ENCODE data around the gene CRYBA1. TPM values are rescaled to one million over a fixed set of nuclear protein-coding genes. Genes with fewer than 3 reads are reported as not detected.
"Not testable (repeated sequence)": the region's sequence is repeated elsewhere in the genome, so short reads cannot be mapped to it uniquely, and the experiment has no call there.

CRYBA1 gene
- total RNA-seq = not detected in 2 replicates

DNA sequence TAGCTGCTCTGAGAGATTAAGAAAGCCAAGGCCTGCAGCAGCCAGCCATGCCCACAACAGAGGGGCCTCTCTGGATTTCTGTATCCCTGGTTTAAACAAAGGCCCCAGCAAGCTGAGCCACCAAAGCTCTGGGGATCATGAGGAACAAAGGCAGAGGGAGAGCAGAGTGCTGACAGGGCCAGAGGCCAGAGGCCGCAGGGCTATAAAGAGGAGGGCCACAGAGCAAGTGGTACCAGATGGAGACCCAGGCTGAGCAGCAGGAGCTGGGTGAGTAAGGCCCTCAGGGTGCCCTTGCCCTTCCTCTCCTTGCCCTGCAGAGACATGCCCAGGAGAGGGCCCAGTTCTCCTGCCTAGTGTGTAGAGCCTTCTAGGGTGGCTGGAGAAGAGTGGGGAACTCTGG is at the start of gene CRYBA1:
Gene CRYBA1, plus strand, starts transcription at position 232 of the 400 bp plus-strand sequence. Its CDS starts 5 bp downstream, at position 237.
- DNase-seq (ENCODE audit: low read depth, low spot score) = no peak

DNA sequence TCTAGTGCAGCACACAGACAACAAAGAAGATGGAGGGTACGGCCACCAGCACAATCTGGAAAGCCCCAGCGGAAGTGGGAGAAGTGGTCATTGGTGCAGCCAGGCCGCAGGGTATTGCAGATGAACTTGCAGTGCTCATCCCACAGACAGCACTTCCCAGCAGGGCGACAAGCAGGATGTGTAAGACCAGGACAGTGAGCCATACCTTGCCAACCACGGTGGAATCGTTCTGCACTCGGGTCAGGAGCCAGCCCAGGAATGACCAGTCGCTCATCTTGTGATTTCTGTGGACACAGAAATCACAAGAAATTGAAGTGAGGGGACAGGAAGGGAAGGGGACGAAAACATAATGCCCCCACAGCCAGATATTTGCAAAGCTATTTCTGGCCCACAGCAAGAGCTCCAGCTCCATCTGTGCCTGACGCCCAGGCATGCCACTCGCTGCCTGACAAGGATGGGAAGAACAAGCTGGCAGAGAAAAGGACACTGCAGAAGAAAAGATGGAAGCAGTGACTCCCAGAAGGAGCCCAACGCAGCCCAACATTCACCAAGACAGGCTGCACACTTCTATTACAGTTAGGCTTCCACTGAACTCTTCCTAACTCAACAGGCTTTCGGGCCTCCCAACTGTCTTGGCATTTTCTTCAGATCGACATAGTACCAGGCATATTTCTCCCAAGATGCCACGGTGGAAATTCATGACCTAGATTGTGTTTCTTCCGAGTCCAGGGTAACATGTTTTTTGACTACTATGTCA is 49.0 kb upstream of the CRYBA1 start:
- no peak for DNase-seq (ENCODE audit: low read depth, low spot score)

DNA sequence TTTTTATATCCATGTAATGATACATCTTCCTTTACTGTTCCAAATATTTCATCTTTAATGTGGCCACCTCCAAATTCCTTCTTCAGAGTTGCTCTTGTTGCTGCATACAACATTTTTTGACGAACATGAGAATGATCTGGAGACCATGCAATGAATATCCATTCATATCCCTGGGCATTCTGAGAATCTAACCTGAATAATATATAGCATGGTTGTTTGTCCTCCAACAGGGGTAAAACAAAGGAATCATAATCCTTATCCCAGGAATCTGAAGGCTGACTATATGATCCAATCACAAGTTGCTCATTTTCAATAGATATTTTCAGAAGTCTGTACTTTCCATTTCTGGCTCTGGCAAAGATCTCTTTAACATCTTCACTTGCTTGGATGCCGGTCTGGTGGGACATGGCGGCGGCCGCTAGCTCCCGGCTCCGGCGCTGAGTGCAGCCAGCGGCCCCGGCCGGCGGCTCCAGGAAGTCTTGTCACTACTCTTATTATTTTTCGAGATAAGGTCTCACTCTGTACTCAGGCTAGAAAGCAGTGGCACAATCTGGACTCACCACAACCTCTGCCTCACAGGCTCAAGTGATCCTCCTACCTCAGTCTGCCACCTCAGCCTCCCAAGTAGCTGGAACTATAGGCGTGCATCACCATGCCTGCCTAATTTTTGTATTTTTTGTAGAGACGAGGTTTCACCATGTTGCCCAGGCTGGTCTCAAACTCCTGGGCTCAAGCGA is 42.4 kb upstream of the CRYBA1 start:
- not testable (repeated sequence) for DNase-seq (ENCODE audit: low read depth, low spot score)

DNA sequence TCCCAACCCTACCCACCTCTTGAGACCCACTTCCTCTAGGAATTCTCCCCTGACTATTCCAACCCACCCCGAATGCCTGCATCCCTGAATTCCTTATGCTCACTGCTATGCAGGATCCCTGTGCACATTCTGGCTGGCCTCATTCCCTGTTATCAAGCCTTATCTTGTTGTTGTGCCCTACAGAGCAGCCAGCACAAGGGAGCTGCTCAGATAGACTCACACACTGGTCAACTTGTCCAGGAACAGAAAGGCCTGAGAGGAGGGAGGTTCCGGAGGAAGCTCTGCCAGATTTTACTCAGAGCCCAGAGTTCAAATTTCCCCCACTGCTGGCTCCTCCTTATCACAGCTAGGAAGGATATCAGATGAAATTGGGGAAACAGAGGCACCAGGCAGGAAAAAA is 41.6 kb upstream of the CRYBA1 start:
- no peak for DNase-seq (ENCODE audit: low read depth, low spot score)

GRCh38 chr17:29207975-29208374 is 38.7 kb upstream of the CRYBA1 start:
- no peak for DNase-seq (ENCODE audit: low read depth, low spot score)

- no peak for DNase-seq (ENCODE audit: low read depth, low spot score)
Measured at GRCh38 chr17:29209073-29209472, 37.6 kb upstream of the CRYBA1 start.

DNA sequence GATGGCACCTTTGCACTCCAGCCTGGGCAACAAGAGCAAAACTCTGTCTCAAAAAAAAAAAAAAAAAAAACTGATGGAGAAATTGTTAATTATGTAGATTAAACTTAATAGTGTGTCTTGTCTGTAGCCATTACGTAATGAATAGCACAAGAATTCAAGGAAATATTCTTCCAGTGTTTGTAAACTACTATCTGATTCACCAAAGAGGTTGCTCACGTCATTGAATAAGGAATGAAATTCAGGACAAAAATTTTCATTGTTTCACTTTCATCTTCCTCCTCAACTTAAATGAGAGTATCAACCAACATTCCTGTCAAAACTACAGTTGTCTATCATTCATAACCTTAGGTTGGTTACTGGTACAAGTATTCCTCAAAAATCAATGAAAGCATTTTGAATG is 35.8 kb upstream of the CRYBA1 start:
- no peak for DNase-seq (ENCODE audit: low read depth, low spot score)

DNA sequence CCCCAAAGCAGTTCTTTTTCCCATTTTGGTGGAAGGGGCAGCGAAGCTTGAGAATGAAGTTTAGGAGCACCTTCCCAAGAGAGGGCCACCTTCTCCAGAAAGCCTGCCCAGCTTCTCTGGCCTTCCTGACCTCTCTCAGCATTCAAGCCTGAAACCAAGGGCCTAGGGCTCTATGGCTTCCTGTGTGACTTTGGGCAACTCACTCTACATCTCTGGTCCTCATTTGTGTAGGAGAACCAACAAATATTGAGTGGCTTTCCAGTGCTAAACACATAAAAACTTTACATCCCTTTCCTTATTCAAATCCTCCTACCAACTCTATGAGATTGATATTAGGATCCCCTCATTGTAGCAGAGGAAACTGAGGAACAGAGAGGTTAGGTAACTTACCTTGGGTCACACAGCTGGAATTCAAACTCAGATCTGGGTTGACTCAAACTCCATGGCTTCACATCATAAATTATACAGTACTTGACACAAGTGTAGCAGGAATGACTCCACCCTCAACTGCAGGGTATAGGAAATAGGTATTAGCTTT is 34.5 kb upstream of the CRYBA1 start:
- no peak for DNase-seq (ENCODE audit: low read depth, low spot score)

GRCh38 chr17:29212681-29213121 is 34.0 kb upstream of the CRYBA1 start:
- no peak for DNase-seq (ENCODE audit: low read depth, low spot score)

- DNase-seq (ENCODE audit: low read depth, low spot score) = no peak
Measured at GRCh38 chr17:29214215-29215146, 32.2 kb upstream of the CRYBA1 start.

DNA sequence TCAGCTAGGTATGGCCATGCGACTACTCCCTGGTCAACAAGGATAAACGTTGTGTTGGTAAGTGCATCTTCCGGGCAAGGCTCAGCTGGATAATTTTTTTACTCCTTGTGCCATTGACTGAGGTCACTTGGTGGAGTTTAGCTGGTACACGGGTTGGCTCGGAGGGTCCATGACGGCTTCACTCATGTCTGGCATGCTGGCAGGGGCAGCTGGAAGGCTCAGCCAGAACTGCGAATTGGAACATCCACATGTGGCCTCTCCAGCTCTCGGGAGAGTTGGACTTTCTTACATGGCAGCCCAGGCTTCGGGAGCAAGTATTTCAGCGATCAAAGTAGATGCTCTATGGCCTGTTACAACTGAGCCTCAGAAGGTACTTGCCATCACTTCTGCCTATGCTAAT is 31.5 kb upstream of the CRYBA1 start:
- no peak for DNase-seq (ENCODE audit: low read depth, low spot score)

GRCh38 chr17:29215717-29216116 is 30.9 kb upstream of the CRYBA1 start:
- no peak for DNase-seq (ENCODE audit: low read depth, low spot score)

DNA sequence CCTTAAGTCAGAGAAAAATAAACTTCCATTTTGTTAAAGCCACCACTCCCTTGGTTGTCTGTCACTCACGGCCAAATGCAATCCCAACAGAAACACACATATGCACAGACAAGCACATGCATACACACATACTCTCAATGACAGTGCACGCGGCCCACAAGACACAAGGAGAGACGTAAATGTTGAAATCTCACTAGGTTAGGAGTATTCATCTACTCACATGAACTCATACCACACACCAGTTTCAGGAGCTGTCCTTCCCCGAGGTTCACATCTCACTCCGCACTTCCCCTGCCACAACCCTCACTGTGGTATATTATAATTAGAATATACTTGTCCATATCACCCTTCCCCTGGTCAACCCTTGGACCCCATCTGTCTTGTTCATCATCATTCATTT is 30.5 kb upstream of the CRYBA1 start:
- DNase-seq (ENCODE audit: low read depth, low spot score) = no peak

DNA sequence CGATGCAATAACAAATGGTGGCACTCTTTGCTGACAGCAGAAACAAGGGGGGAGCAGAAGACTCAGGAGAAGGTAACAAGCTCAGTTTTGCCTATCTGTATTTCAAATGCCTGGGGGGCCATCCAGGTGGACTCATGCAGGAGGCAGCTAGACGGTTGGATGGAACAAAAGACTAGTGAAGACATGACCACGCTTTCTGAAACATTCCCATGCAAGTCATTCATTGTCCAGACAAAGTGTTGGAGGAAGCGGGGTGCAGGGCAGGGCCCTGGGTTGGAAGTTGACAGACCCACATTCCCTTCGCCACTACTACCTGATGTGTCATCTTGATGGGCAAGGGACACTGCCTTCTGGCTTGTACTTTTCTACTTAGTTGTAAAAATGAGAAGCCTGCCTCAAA is 29.8 kb upstream of the CRYBA1 start:
- DNase-seq (ENCODE audit: low read depth, low spot score) = no peak

GRCh38 chr17:29219378-29220047 is 27.1 kb upstream of the CRYBA1 start:
- peak; percentile 37 for DNase-seq (ENCODE audit: low read depth, low spot score)

GRCh38 chr17:29221338-29221737 is 25.3 kb upstream of the CRYBA1 start:
- not testable (repeated sequence) for DNase-seq (ENCODE audit: low read depth, low spot score)

GRCh38 chr17:29225396-29225795 is 21.3 kb upstream of the CRYBA1 start:
- no peak for DNase-seq (ENCODE audit: low read depth, low spot score)

DNA sequence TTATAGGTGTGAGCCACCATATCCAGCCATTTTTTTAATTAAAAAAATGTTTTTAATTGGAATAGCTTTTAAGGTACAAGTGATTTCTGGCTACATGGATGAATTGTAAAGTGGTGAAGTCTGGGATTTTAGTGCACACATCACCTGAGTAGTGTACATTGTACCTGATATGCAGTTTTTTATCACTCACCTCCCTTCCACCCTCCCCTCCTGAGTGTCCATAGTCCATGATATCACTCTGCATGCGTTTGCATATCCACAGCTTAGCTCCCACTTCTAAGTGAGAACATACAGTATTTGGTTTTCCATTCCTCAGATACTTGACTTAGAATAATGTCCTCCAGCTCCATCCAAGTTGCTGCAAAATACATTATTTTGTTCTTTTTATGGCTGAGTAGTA is 13.4 kb upstream of the CRYBA1 start:
- DNase-seq (ENCODE audit: low read depth, low spot score) = no peak

DNA sequence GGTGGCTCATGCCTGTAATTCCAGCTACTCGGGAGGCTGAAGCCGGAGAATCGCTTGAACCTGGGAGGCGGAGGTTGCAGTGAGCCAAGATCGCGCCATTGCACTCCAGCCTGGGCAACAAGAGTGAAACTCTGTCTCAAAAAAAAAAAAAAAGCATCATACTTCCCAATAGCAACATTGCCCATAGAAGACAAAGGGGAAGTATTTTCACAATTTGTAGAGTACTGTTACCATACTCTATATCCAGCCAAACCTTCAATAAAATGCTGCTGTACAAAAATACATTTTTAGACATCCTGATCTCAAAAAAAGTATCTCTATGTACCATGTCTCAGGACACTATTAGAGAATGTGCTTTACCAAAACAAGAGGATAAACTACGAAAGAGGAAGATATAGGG is 11.7 kb upstream of the CRYBA1 start:
- DNase-seq (ENCODE audit: low read depth, low spot score) = not testable (repeated sequence)

DNA sequence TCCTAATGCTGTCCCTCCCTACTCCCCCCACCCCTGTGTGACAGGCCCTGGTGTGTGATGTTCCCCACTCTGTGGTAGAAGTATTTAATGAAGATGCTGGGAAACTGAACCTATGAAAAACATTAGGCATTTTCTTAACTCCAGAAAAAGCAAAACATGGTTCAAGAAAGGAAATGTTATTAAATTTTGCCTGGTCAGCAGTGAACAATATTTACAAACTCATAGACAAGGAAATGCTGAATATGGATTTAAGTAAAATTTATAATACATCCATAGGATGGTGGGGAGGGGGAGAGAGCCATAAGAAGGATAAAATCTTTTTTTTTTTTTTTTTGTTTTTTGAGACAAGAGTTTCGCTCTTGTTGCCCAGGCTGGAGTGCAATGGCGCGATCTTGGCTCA is 10.8 kb upstream of the CRYBA1 start:
- DNase-seq (ENCODE audit: low read depth, low spot score) = no peak
